Measurements from ENCODE around the gene ZSWIM6. TPM values are rescaled to one million over a fixed set of nuclear protein-coding genes. Genes with fewer than 3 reads are reported as not detected.

ZSWIM6 gene
- total RNA-seq, 1 experiment from 2014 or later = 10.8 TPM

DNA sequence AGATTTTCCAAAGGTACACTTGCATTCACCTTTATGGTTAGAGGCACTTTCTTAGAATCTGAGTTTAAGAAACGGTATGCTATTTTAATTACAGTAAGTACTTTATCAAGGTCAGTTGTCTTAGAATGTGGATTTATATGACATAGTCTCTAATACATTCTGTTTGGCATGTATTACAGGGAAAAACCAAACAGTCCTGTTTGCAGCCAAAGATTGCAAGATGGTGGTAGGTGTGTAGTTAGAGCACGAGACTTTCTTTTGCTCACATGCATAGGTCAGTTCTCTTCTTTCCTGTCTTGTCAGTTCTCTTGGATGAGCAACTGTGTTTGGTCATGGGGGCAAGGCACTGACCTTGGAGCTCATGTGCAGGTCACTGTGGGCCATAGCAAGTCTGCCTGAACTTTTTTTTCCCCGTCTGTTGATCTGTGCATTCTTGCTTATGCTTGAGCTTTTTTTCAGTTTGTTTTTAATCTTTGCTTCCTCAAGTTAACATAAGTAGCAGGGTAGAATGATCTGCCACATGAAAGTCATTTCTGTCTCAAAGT lies 20.6 kb downstream of the ZSWIM6 start:
- no peaks in the 10 kb centered on the region for H3K36me3 ChIP-seq (ENCODE audit: control insufficient read depth, insufficient read depth, low read length)
- CTCF ChIA-PET = no interaction called here
- no TSS peak for BruUV-seq (replicated peaks)
- DNase-seq (ENCODE audit: low read depth, low spot score) (no peak), ATAC-seq (no peak)
- no peak overlapping the region for H3K4me3 ChIP-seq (ENCODE audit: low read depth in 2 of 2, low read length in 2 of 2)
- in situ Hi-C loops (cut with HindIII; ENCODE audit: low pct_unique_long_range_greater_than_20kb, low sequenced_read_pairs) (no loop called here), intact Hi-C loops (cut with micrococcal nuclease; ENCODE audit: unreplicated experiment) (no loop called here)
- H3K27me3 ChIP-seq (ENCODE audit: control insufficient read depth, insufficient read depth, low read length) = no peaks in the 10 kb centered on the region
- no peaks in the 10 kb centered on the region for H3K4me1 ChIP-seq (ENCODE audit: control insufficient read depth, insufficient read depth, low read length)
- TF ChIP-seq REST (IDR thresholded peaks at IDR 0.05; ENCODE audit: insufficient read depth in 1 of 2, low read depth in 2 of 2, low read length in 1 of 2) (no peak), SIN3A (IDR thresholded peaks at IDR 0.05; ENCODE audit: borderline replicate concordance, insufficient read depth, low read depth, low read length) (no peak), TCF7L2 (IDR thresholded peaks at IDR 0.05; ENCODE audit: low read depth, low read length) (no peak), POLR2AphosphoS5 (IDR thresholded peaks at IDR 0.05; ENCODE audit: low read depth, low read length) (no peak)
- TF ChIP-seq, protein P1, sequence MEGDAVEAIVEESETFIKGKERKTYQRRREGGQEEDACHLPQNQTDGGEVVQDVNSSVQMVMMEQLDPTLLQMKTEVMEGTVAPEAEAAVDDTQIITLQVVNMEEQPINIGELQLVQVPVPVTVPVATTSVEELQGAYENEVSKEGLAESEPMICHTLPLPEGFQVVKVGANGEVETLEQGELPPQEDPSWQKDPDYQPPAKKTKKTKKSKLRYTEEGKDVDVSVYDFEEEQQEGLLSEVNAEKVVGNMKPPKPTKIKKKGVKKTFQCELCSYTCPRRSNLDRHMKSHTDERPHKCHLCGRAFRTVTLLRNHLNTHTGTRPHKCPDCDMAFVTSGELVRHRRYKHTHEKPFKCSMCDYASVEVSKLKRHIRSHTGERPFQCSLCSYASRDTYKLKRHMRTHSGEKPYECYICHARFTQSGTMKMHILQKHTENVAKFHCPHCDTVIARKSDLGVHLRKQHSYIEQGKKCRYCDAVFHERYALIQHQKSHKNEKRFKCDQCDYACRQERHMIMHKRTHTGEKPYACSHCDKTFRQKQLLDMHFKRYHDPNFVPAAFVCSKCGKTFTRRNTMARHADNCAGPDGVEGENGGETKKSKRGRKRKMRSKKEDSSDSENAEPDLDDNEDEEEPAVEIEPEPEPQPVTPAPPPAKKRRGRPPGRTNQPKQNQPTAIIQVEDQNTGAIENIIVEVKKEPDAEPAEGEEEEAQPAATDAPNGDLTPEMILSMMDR (IDR thresholded peaks at IDR 0.05) = no peak
- peaks cover 12% of the 10 kb centered on the region; the same call in 1 of the 2 replicates for H3K9me3 ChIP-seq (ENCODE audit: control insufficient read depth, insufficient read depth, low read depth, low read length)
- POLR2A ChIA-PET = no interaction called here
- H3K27ac ChIP-seq (ENCODE audit: low read length) = no peak overlapping the region

DNA sequence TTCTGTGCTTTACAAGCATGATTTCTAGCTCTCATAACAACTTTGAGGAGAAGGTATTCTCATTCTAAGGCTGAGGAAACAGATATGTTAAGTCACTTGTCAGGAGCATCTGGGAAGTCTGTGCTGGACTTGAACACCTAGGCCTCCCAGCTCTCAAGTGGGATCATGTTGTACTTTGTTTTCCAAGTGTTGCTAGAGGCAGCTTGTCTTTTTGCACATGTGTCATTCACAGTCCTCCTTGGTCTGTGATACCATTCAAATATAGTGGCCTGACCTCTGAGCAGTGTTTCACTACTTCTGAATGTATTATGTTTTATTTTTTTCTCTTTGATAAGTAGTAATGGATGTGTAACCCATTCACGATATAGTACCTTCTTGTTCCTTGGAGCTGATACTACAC lies 21.2 kb downstream of the ZSWIM6 start:
- no peak for DNase-seq (ENCODE audit: low read depth, low spot score)
- Histone ChIP-seq H3K4me1 (ENCODE audit: control insufficient read depth, insufficient read depth, low read length) (no peaks in the 10 kb centered on the region), H3K4me3 (ENCODE audit: low read depth in 2 of 2, low read length in 2 of 2) (no peak overlapping the region), H3K36me3 (ENCODE audit: control insufficient read depth, insufficient read depth, low read length) (no peaks in the 10 kb centered on the region), H3K9me3 (ENCODE audit: control insufficient read depth, insufficient read depth, low read depth, low read length) (peaks cover 15% of the 10 kb centered on the region; the same call in 1 of the 2 replicates), H3K27ac (ENCODE audit: low read length) (no peak overlapping the region), H3K27me3 (ENCODE audit: control insufficient read depth, insufficient read depth, low read length) (no peaks in the 10 kb centered on the region)
- in situ Hi-C loops (cut with HindIII; ENCODE audit: low pct_unique_long_range_greater_than_20kb, low sequenced_read_pairs) (no loop called here), intact Hi-C loops (cut with micrococcal nuclease; ENCODE audit: unreplicated experiment) (no loop called here)
- no TSS peak for BruUV-seq (replicated peaks)
- ChIA-PET CTCF (no interaction called here), POLR2A (interaction anchor here (0.5 kb wide), 1 partner anchor 14 kb away, joined by 3 read pairs; no protein-coding TSS in a partner anchor)
- no peak for TF ChIP-seq SIN3A (IDR thresholded peaks at IDR 0.05; ENCODE audit: borderline replicate concordance, insufficient read depth, low read depth, low read length)
- no peak for ATAC-seq

- ChIA-PET POLR2A (interaction anchor here (0.6 kb wide), 1 partner anchor 69 kb away, joined by 3 read pairs; no protein-coding TSS in a partner anchor), CTCF (no interaction called here)
- Histone ChIP-seq H3K36me3 (ENCODE audit: control insufficient read depth, insufficient read depth, low read length) (no peaks in the 10 kb centered on the region), H3K27me3 (ENCODE audit: control insufficient read depth, insufficient read depth, low read length) (no peaks in the 10 kb centered on the region), H3K4me1 (ENCODE audit: control insufficient read depth, insufficient read depth, low read length) (no peaks in the 10 kb centered on the region), H3K27ac (ENCODE audit: low read length) (no peak overlapping the region), H3K4me3 (ENCODE audit: low read depth in 2 of 2, low read length in 2 of 2) (no peak overlapping the region), H3K9me3 (ENCODE audit: control insufficient read depth, insufficient read depth, low read depth, low read length) (peaks cover 15% of the 10 kb centered on the region; the same call in 1 of the 2 replicates)
- TF ChIP-seq SIN3A (IDR thresholded peaks at IDR 0.05; ENCODE audit: borderline replicate concordance, insufficient read depth, low read depth, low read length) (no peak), REST (IDR thresholded peaks at IDR 0.05; ENCODE audit: insufficient read depth in 1 of 2, low read depth in 2 of 2, low read length in 1 of 2) (no peak), POLR2AphosphoS5 (IDR thresholded peaks at IDR 0.05; ENCODE audit: low read depth, low read length) (no peak), TCF7L2 (IDR thresholded peaks at IDR 0.05; ENCODE audit: low read depth, low read length) (no peak)
- TF ChIP-seq, protein P1 (IDR thresholded peaks at IDR 0.05) = no peak
- no peak for DNase-seq (ENCODE audit: low read depth, low spot score)
- no peak for ATAC-seq
- BruUV-seq (replicated peaks) = no TSS peak
- intact Hi-C loops (cut with micrococcal nuclease; ENCODE audit: unreplicated experiment) = no loop called here
- in situ Hi-C loops (cut with HindIII; ENCODE audit: low pct_unique_long_range_greater_than_20kb, low sequenced_read_pairs) = no loop called here
These were observed 22.1 kb downstream of the ZSWIM6 start for GRCh38 chr5:61354199-61354598.
